SU-DHL-6 (cell line): ENCODE data around the gene BUD23.

Source experiments
- H2AFZ ChIP-seq: fragments of 200-600 bp; sonication (generic); 2 replicates; pipeline ENCODE4 v1.6.1; 2014; ENCODE audit warnings: low read depth, mild to moderate bottlenecking, moderate library complexity, mixed read lengths, antibody characterized with exemption, low read length; ENCODE audit not compliant: severe bottlenecking
- H3F3A ChIP-seq: fragments of 200-600 bp; shearing (Covaris generic); 2 replicates; pipeline ENCODE4 v1.6.0; 2016; ENCODE audit warnings: antibody characterized with exemption, mild to moderate bottlenecking; ENCODE audit not compliant: insufficient read depth
- H3K27ac ChIP-seq: fragments of 200-600 bp; sonication (generic); 2 replicates; pipeline ENCODE4 v1.5.1; 2016; ENCODE audit warnings: low read depth, mild to moderate bottlenecking, low read length, moderate library complexity, mixed read lengths
- H3K27me3 ChIP-seq: fragments of 200-600 bp; sonication (generic), shearing (Covaris generic); 2 replicates; pipeline ENCODE4 v1.6.0; 2014; ENCODE audit warnings: mild to moderate bottlenecking, low read length
- H3K36me3 ChIP-seq: fragments of 200-600 bp; sonication (generic); 2 replicates; pipeline ENCODE4 v1.6.1; 2014; ENCODE audit warnings: mild to moderate bottlenecking, low read length, mixed read lengths
- H3K4me2 ChIP-seq: fragments of 300-600, 200-600 bp; shearing (Covaris generic), sonication (generic); 2 replicates; pipeline ENCODE4 v1.6.0; 2014; ENCODE audit warnings: low read length, low read depth, mild to moderate bottlenecking; ENCODE audit not compliant: poor library complexity, severe bottlenecking
- H3K4me3 ChIP-seq: fragments of 200-600 bp; sonication (generic); 2 replicates; pipeline ENCODE4 v1.5.1; 2014; ENCODE audit warnings: antibody characterized with exemption, low read length, mild to moderate bottlenecking, mixed read lengths; ENCODE audit not compliant: insufficient read depth, poor library complexity, severe bottlenecking
- H3K79me2 ChIP-seq: fragments of 200-600 bp; sonication (generic); 2 replicates; pipeline ENCODE4 v1.6.1; 2014; ENCODE audit warnings: mild to moderate bottlenecking, low read length, moderate library complexity; ENCODE audit not compliant: insufficient read depth
- H3K9ac ChIP-seq: fragments of 200-600 bp; sonication (generic); 2 replicates; pipeline ENCODE4 v1.7.0; 2014; ENCODE audit warnings: mild to moderate bottlenecking, low read length
- H3K9me2 ChIP-seq: fragments of 200-600 bp; sonication (generic); replicated peaks from 2 replicates; pipeline ENCODE4 v1.6.1; 2014; ENCODE audit warnings: low read length; ENCODE audit not compliant: insufficient read depth
- H3K9me3 ChIP-seq: fragments of 200-600 bp; sonication (generic); 2 replicates; pipeline ENCODE4 v1.6.1; 2014; ENCODE audit warnings: low read length, mixed read lengths; ENCODE audit not compliant: insufficient read depth
- H4K20me1 ChIP-seq: fragments of 200-600 bp; sonication (generic); 2 replicates; pipeline ENCODE4 v1.6.1; 2014; ENCODE audit warnings: low read depth, mild to moderate bottlenecking, antibody characterized with exemption, low read length, moderate library complexity, mixed read lengths
- CTCF ChIP-seq: fragments of 200-600 bp; sonication (generic); IDR thresholded peaks from one replicate; pipeline ENCODE4 v1.5.1; 2017; ENCODE audit warnings: antibody characterized with exemption, mild to moderate bottlenecking, low read length, moderate library complexity; ENCODE audit not compliant: insufficient read depth, poor library complexity, severe bottlenecking
- EZH2phosphoT487 ChIP-seq: fragments of 200-600 bp; sonication (generic), shearing (Covaris generic); conservative IDR thresholded peaks from 2 replicates; pipeline ENCODE4 v1.6.1; 2018; ENCODE audit warnings: mild to moderate bottlenecking, antibody characterized with exemption, low read length, moderate library complexity, mixed read lengths

Gene BUD23, protein sequence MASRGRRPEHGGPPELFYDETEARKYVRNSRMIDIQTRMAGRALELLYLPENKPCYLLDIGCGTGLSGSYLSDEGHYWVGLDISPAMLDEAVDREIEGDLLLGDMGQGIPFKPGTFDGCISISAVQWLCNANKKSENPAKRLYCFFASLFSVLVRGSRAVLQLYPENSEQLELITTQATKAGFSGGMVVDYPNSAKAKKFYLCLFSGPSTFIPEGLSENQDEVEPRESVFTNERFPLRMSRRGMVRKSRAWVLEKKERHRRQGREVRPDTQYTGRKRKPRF

DNA sequence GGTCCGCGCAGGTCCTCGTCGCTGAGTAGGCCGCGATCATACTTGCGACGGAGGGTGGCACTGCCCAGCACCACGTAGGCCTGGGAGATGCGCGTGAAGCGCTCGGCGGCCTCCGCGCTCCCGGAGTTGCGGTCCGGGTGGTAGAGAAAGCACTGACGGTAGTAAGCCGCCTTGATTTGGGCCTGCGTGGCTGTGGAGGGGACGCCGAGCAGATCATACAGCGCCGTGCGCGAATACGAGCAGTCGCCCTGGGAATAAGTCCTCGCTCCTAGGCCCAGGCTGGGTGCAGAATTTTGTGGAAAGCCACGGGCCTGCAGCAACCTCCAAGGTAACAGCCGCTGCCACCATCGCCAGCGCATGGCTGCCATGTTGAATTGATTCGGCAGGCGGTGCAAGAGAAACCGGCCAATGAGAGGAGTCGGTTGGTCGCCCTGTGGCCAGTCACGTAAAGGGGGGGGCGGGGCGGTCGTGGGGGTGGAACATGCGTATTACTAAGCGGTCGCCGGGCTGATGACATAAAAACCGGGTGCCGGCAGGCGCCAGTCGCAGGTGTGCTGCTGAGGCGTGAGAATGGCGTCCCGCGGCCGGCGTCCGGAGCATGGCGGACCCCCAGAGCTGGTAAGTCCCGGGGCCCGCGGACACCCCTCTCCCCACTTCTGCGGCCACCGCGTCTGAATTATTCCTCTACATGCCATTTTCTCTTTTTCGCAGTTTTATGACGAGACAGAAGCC is at the start of gene BUD23, which contains the start of gene DNAJC30:
BUD23 (plus strand) TSS at position 542 of the 732 bp plus-strand sequence; CDS start at position 571, 29 bp downstream.
DNAJC30 (minus strand) TSS at position 398 of the 732 bp plus-strand sequence; CDS start at position 368, 30 bp downstream.
- Histone ChIP-seq H3K27ac (peak within 1 kb of the TSS; percentile 20; the same call in 1 of the 2 replicates), H3K79me2 (peaks cover 64% of the 10 kb centered on the region), H3K27me3 (no peaks in the 10 kb centered on the region), H3K4me3 (peak within 1 kb of the TSS; percentile 83), H2AFZ (peak within 1 kb of the TSS; percentile 99), H3K4me2 (peak within 1 kb of the TSS; percentile 67), H3K9me2 (no peaks in the 10 kb centered on the region), H3K9ac (peak within 1 kb of the TSS; percentile 86), H3K36me3 (no peaks in the 10 kb centered on the region), H3F3A (no peaks in the 10 kb centered on the region), H4K20me1 (no peaks in the 10 kb centered on the region), H3K9me3 (no peaks in the 10 kb centered on the region)
- TF ChIP-seq CTCF (no peak), EZH2phosphoT487 (no peak)

DNA sequence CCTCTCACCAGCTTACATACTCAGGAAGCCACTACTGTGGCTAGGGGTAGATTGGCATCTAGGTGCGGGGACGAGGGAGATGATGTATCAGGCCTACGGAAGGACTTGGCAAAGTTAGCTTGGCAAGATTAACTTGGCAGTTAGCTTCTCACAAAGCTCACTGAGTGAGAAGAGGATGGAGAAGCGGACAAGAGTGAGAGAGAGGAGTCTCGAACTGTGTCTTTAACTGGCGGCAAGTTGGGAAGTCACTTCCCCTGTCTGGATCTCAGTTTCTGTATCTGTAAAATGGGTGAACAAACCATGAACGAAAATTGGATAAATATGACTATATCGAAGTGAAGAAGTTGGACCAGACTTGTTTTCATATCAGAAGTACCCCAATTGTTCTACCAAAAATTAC is 49.6 kb upstream of the BUD23 start:
- H3K9me2 ChIP-seq, result no peaks in the 10 kb centered on the region
- H3F3A ChIP-seq, result no peaks in the 10 kb centered on the region
- no peak overlapping the region for H3K9ac ChIP-seq
- H3K27me3 ChIP-seq, result no peaks in the 10 kb centered on the region
- H3K4me3 ChIP-seq, result no peak overlapping the region
- H3K79me2 ChIP-seq, result no peaks in the 10 kb centered on the region
- H3K27ac ChIP-seq, result no peak overlapping the region
- H3K4me2 ChIP-seq, result no peak overlapping the region
- no peak overlapping the region for H2AFZ ChIP-seq
- H3K9me3 ChIP-seq, result no peaks in the 10 kb centered on the region
- no peak for TF ChIP-seq CTCF
- TF ChIP-seq EZH2phosphoT487, result no peak
- H4K20me1 ChIP-seq, result no peaks in the 10 kb centered on the region
- no peaks in the 10 kb centered on the region for H3K36me3 ChIP-seq

GRCh38 chr7:73635428-73636200 is 47.8 kb upstream of the BUD23 start:
- Histone ChIP-seq H3K9me3 (no peaks in the 10 kb centered on the region), H3F3A (no peaks in the 10 kb centered on the region), H2AFZ (no peak overlapping the region), H3K9ac (no peak overlapping the region), H3K4me3 (no peak overlapping the region), H3K79me2 (no peaks in the 10 kb centered on the region), H3K9me2 (no peaks in the 10 kb centered on the region), H3K27me3 (no peaks in the 10 kb centered on the region), H3K4me2 (no peak overlapping the region), H3K27ac (no peak overlapping the region), H4K20me1 (no peaks in the 10 kb centered on the region), H3K36me3 (no peaks in the 10 kb centered on the region)
- TF ChIP-seq CTCF, result no peak
- TF ChIP-seq EZH2phosphoT487, result no peak
